Neural crest cell (in vitro differentiated cells): ENCODE data around the gene ARRB2. TPM values are rescaled to one million over a fixed set of nuclear protein-coding genes. Genes with fewer than 3 reads are reported as not detected.

Experiments
- DNase-seq: peaks from one replicate; pipeline ENCODE4 v3.0.0; 2021; ENCODE audit warnings: low read depth, mixed read lengths, low spot score
- H3K27ac Mint-ChIP-seq: one replicate; pipeline ENCODE4 v1.8.0; 2021; ENCODE audit warnings: mild to moderate bottlenecking, mixed read lengths; ENCODE audit not compliant: unreplicated experiment
- H3K27me3 Mint-ChIP-seq: 2 replicates; pipeline ENCODE4 v1.8.0; 2021; ENCODE audit warnings: low read depth, mild to moderate bottlenecking, mixed read lengths
- H3K36me3 Mint-ChIP-seq: 2 replicates; pipeline ENCODE4 v1.8.0; 2021; ENCODE audit warnings: low read depth, mild to moderate bottlenecking, mixed read lengths
- H3K4me1 Mint-ChIP-seq: 2 replicates; pipeline ENCODE4 v1.8.0; 2021; ENCODE audit warnings: mixed read lengths
- H3K4me3 Mint-ChIP-seq: one replicate; pipeline ENCODE4 v1.8.0; 2021; ENCODE audit warnings: mild to moderate bottlenecking, mixed read lengths
- H3K9me3 Mint-ChIP-seq: 2 replicates; pipeline ENCODE4 v1.8.0; 2021; ENCODE audit warnings: mixed read lengths
- long read RNA-seq: library from polyadenylated mRNA; unstranded; transcript quantifications from one replicate; pipeline ENCODE4 v2.0.0, GENCODE V29; 2020
- total RNA-seq: library from RNA; stranded (reverse); gene quantifications from 2 replicates; pipeline ENCODE4 v1.2.1, GENCODE V29; 2021
- TF ChIP-seq, protein P1 (sequence below): fragments of 200-600 bp; sonication (generic); conservative IDR thresholded peaks from 2 replicates; pipeline ENCODE4 v1.5.0; 2021; ENCODE audit warnings: antibody characterized with exemption, mild to moderate bottlenecking

The ARRB2 gene
- total RNA-seq = 66.7 and 73.4 TPM in 2 replicates
- long read RNA-seq, partial matches to known transcripts = 1 of 4 reads
- long read RNA-seq, other reads (novel, unspliced or antisense) = 3 of 4 reads

DNA sequence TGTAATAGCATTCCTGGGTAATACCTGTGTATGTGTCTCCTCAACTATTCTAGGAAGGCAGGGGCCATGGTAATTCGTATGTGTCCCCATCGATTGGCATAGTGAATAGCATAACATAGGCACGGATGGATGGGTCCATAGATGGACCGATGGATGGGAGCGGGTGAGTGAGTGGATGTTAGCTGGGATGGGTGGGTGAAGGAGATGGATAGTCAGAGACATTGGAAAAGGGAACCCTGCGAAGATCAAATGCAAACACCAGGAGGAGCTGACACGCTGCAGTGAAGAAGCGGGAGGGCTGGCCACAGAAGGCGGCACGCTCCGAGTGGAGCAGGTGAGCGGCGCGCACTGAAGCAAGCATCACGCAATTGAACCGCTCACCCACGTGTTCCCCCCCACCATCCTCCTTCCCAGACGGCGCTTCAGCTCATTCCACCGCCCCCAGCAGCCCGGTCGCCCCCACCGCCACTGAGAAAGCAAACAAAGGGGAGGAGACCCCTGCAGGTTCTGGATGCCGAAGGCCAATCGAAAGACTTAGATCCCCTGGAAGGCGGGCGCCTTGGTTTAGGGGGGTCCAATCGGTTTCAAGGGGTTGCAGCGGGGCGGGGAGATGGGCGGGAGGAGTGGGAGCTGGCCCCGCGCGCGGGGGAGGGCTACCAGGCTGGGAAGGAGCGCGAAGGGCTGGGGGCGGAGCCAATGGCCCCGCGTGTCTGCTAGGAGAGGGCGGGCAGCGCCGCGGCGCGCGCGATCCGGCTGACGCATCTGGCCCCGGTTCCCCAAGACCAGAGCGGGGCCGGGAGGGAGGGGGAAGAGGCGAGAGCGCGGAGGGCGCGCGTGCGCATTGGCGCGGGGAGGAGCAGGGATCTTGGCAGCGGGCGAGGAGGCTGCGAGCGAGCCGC is at the start of gene ARRB2:
Gene ARRB2 (plus strand): TSS at position 839 of the 899 bp plus-strand sequence. CDS start 90 bp downstream, outside the sequence.
- H3K9me3 Mint-ChIP-seq = no peaks in the 10 kb centered on the region
- peaks cover 27% of the 10 kb centered on the region for H3K4me1 Mint-ChIP-seq
- no peaks in the 10 kb centered on the region for H3K36me3 Mint-ChIP-seq
- DNase-seq = peak; percentile 95
- peak within 1 kb of the TSS; percentile 88 for H3K4me3 Mint-ChIP-seq
- TF ChIP-seq, protein P1, sequence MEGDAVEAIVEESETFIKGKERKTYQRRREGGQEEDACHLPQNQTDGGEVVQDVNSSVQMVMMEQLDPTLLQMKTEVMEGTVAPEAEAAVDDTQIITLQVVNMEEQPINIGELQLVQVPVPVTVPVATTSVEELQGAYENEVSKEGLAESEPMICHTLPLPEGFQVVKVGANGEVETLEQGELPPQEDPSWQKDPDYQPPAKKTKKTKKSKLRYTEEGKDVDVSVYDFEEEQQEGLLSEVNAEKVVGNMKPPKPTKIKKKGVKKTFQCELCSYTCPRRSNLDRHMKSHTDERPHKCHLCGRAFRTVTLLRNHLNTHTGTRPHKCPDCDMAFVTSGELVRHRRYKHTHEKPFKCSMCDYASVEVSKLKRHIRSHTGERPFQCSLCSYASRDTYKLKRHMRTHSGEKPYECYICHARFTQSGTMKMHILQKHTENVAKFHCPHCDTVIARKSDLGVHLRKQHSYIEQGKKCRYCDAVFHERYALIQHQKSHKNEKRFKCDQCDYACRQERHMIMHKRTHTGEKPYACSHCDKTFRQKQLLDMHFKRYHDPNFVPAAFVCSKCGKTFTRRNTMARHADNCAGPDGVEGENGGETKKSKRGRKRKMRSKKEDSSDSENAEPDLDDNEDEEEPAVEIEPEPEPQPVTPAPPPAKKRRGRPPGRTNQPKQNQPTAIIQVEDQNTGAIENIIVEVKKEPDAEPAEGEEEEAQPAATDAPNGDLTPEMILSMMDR = peak; percentile 73
- H3K27me3 Mint-ChIP-seq = no peaks in the 10 kb centered on the region
- peak within 1 kb of the TSS; percentile 65 for H3K27ac Mint-ChIP-seq

DNA sequence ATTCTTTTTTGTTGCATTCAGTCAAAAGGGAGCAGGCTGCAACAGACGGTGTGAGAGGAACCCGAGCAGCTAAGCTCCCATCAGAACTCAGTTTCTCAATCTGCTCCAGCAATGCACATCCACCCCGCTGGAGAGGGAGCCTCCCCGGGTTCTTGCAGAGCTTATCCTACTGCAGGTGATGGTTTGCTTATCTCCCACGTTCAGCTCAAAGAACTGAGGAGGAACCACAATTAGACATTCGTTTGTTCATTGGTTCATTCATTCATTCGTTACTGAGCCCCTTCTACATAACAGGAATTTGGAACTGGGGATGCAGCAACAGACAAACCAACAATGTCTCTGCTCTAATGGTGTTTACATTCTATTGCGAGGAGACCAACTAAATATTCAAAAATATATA is 46.7 kb upstream of the ARRB2 start:
- no peak overlapping the region for H3K4me3 Mint-ChIP-seq
- no peaks in the 10 kb centered on the region for H3K27me3 Mint-ChIP-seq
- H3K36me3 Mint-ChIP-seq = no peaks in the 10 kb centered on the region
- no peak for DNase-seq
- no peak overlapping the region for H3K27ac Mint-ChIP-seq
- no peaks in the 10 kb centered on the region for H3K9me3 Mint-ChIP-seq
- no peaks in the 10 kb centered on the region for H3K4me1 Mint-ChIP-seq
- TF ChIP-seq, protein P1 = no peak

DNA sequence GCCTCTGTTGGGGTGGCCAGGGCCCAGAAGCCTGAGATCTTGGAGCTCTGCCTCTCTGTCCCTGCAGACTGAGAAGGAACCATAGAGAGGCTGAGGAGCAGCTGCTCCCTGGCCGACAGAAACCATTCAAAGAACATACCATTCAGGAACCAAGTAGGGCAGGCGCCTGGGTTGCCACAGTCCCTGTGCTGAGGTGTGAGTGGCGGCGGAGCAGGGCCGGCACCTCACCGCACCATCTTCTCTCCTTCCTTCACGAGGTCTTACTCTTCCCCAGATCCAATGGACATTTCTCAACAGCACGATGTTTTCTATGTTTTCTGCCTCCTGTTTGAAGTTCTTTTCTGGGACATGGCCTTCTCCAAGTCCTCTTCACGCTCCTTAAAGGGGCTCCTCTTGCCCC is 46.2 kb upstream of the ARRB2 start:
- no peak for DNase-seq
- Mint-ChIP-seq H3K4me3 (no peak overlapping the region), H3K27ac (no peak overlapping the region), H3K9me3 (no peaks in the 10 kb centered on the region), H3K4me1 (no peaks in the 10 kb centered on the region), H3K27me3 (no peaks in the 10 kb centered on the region), H3K36me3 (no peaks in the 10 kb centered on the region)
- TF ChIP-seq, protein P1 = no peak

DNA sequence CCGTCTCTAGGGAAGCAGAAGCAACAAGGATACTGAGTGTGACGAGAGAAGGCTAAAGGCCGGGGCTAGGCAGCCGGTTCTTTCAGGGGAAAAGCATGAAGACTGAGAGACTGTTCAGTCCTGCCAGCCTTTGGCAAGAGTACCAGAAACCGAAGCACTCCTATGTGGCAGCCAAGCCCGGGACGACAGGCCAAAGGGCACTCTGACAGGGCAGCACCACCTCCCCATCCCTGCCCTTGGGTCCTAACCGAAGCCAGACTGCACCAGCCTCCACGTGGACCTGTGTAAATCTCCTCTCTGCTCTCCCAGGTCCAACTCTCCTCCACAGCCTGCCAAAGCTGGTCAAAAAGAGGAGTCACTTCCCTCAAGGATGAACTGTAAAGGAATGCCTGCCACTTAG is 45.4 kb upstream of the ARRB2 start:
- no peaks in the 10 kb centered on the region for H3K4me1 Mint-ChIP-seq
- H3K36me3 Mint-ChIP-seq = peaks cover 2% of the 10 kb centered on the region
- no peaks in the 10 kb centered on the region for H3K9me3 Mint-ChIP-seq
- TF ChIP-seq, protein P1 = no peak
- no peak for DNase-seq
- H3K27ac Mint-ChIP-seq = peak overlapping the region; percentile 30
- no peaks in the 10 kb centered on the region for H3K27me3 Mint-ChIP-seq
- no peak overlapping the region for H3K4me3 Mint-ChIP-seq

DNA sequence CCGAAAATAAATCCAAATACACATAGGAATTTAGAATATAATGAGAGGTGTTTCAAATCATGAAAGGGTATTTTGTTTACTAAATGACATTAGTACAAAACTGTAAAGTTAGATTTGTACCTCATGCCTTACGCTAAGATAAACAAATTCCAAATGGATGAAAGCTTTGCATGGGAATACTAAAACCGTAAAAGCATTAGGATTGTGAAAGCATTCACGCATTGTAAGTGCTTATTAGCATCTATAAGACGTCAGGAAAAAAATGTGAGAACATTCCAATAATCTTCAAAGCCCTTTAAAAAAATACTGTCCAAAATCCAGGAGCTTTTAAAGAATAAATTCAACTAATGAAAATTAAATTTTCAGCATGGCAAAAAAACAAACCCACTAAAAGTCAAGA is 44.1 kb upstream of the ARRB2 start:
- no peak for DNase-seq
- Mint-ChIP-seq H3K27me3 (no peaks in the 10 kb centered on the region), H3K36me3 (peaks cover 8% of the 10 kb centered on the region), H3K27ac (no peak overlapping the region), H3K4me1 (no peaks in the 10 kb centered on the region), H3K9me3 (no peaks in the 10 kb centered on the region), H3K4me3 (no peak overlapping the region)
- TF ChIP-seq, protein P1 = no peak
